Inflammatory macrophage treated with lipopolysaccharide for 4 hours (primary cell): Measurements from ENCODE around the gene ZBTB17.
A peak's percentile ranks its signal among the peaks of the same experiment; 100 is the strongest.

Experiments used
- DNase-seq: peaks from one replicate; pipeline ENCODE4 v3.0.0-alpha.2; 2020

ZBTB17 gene

GRCh38 chr1:15959424-15959823 lies 16.5 kb downstream of the ZBTB17 start:
- no peak for DNase-seq

- no peak for DNase-seq
Measured at GRCh38 chr1:15958793-15959192, 17.1 kb downstream of the ZBTB17 start.

- DNase-seq = peak; percentile 23
Measured at GRCh38 chr1:15958111-15958510, 17.8 kb downstream of the ZBTB17 start.

GRCh38 chr1:15957221-15958095 lies 18.4 kb downstream of the ZBTB17 start:
- no peak for DNase-seq

GRCh38 chr1:15956150-15956549 lies 19.8 kb downstream of the ZBTB17 start:
- peak; percentile 9 for DNase-seq

- DNase-seq = no peak
Measured at GRCh38 chr1:15955552-15955951, 20.3 kb downstream of the ZBTB17 start.

GRCh38 chr1:15954316-15954715 lies 21.6 kb downstream of the ZBTB17 start:
- no peak for DNase-seq

GRCh38 chr1:15953791-15954241 lies 22.1 kb downstream of the ZBTB17 start:
- no peak for DNase-seq

GRCh38 chr1:15953294-15953771 lies 22.6 kb downstream of the ZBTB17 start:
- no peak for DNase-seq

- peak; percentile 86 for DNase-seq
Measured at GRCh38 chr1:15952317-15953258, 23.3 kb downstream of the ZBTB17 start.

GRCh38 chr1:15951341-15952153 lies 24.4 kb downstream of the ZBTB17 start:
- DNase-seq = peak; percentile 7

- DNase-seq = peak; percentile 64
Measured at GRCh38 chr1:15950763-15951295, 25.1 kb downstream of the ZBTB17 start.

GRCh38 chr1:15950302-15950701 lies 25.6 kb downstream of the ZBTB17 start:
- DNase-seq = no peak

- DNase-seq = peak; percentile 96
Measured at GRCh38 chr1:15949453-15950245, 26.3 kb downstream of the ZBTB17 start.

- DNase-seq = peak; percentile 83
Measured at GRCh38 chr1:15948595-15949452, 27.1 kb downstream of the ZBTB17 start.

- DNase-seq = no peak
Measured at GRCh38 chr1:15948091-15948591, 27.8 kb downstream of the ZBTB17 start.

- no peak for DNase-seq
Measured at GRCh38 chr1:15947382-15948090, 28.4 kb downstream of the ZBTB17 start.

- no peak for DNase-seq
Measured at GRCh38 chr1:15946571-15947381, 29.1 kb downstream of the ZBTB17 start.
